GM12872 (cell line): ENCODE data around the gene ROS1.

ENCODE experiments used
- CTCF ChIP-seq: IDR thresholded peaks from 3 replicates; pipeline ENCODE4 v1.5.1; 2011; ENCODE audit warnings: low read depth, mild to moderate bottlenecking, low read length, moderate library complexity; ENCODE audit not compliant: insufficient read depth

ROS1 gene

GRCh38 chr6:117425431-117426153 lies at the start of gene ROS1:
ROS1 (minus strand) TSS chr6:117425942; CDS start chr6:117425656, 286 bp downstream.
- no peak for TF ChIP-seq CTCF

GRCh38 chr6:117473401-117473800 lies 47.7 kb upstream of the ROS1 start:
- TF ChIP-seq CTCF, result no peak

GRCh38 chr6:117472667-117473066 lies 46.9 kb upstream of the ROS1 start:
- no peak for TF ChIP-seq CTCF

- no peak for TF ChIP-seq CTCF
Measured at GRCh38 chr6:117469791-117470190, 44.0 kb upstream of the ROS1 start.

- TF ChIP-seq CTCF, result no peak
Measured at GRCh38 chr6:117469356-117469755, 43.6 kb upstream of the ROS1 start.

GRCh38 chr6:117467876-117468275 lies 42.1 kb upstream of the ROS1 start:
- no peak for TF ChIP-seq CTCF

GRCh38 chr6:117465691-117466090 lies 39.9 kb upstream of the ROS1 start:
- TF ChIP-seq CTCF, result no peak

- TF ChIP-seq CTCF, result no peak
Measured at GRCh38 chr6:117464700-117465099, 39.0 kb upstream of the ROS1 start.
